HG02884 (cell line): ENCODE measurements around the gene ASXL2.
A peak's percentile ranks its signal among the peaks of the same experiment; 100 is the strongest.
"Not testable (repeated sequence)": the region's sequence is repeated elsewhere in the genome, so short reads cannot be mapped to it uniquely, and the experiment has no call there.

Source experiments
- ATAC-seq: cut with Tn5 transposase; IDR thresholded peaks from one replicate; pipeline ENCODE4 v1.9.1; 2021; ENCODE audit warnings: mild to moderate bottlenecking, moderate library complexity; ENCODE audit not compliant: unreplicated experiment

Gene ASXL2

DNA sequence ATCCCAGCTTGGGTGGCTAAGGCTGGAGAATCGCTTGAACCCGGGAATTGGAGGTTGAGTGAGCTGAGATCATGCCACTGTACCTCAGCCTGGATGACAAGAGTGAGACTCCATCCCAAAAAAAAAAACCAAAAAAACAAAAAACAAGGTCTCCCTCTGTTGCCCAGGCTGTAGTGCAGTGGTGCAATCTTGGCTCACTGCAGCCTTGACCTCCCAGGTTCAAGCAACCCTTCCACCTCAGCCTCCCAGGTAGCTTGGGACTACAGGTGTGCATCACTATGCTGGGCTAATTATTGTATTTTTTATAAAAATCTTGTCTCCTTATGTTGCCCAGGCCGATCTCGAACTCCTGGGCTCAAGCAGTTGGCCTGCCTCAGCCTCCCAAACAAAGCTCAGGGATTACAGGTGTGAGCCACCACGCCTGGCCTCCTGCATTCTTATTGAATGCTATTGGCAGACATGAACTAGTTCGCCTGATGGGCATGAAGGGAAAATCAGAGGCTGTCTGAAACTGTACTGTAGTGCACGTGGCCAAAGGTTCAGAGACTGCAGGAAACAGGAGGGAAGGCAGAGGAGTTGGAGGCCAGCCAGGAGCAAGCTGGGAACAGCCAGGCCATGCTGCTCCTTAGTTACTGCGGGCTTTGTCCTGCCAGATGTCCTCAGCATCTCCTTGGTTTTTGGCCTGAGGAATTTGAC lies 16.0 kb upstream of the ASXL2 start:
- ATAC-seq, result no peak

DNA sequence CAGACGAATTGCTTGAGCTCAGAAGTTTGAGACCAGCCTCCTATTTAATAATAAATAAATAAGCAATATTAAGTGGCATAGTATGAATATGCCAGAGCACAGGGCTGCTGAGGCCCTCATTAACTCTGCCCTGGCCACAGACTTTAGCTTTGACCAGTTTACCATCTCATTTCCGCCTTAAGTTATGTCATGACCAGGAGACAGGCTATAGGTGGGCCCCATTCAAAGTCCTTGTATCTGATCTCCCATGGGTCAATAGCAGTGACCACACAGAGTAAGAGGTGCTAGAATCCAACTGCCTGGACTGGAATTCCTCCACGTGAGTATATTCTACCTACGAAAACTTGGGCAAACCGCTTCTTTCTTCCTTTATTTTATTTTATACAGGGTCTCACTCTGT lies 13.4 kb upstream of the ASXL2 start:
- ATAC-seq, result no peak

GRCh38 chr2:25887624-25888242 lies 9.4 kb upstream of the ASXL2 start:
- ATAC-seq, result no peak

GRCh38 chr2:25885933-25886332 lies 7.6 kb upstream of the ASXL2 start:
- no peak for ATAC-seq

- no peak for ATAC-seq
These were observed 3.5 kb upstream of the ASXL2 start for GRCh38 chr2:25881764-25882163.

GRCh38 chr2:25879133-25879730 lies 945 bp upstream of the ASXL2 start:
- no peak for ATAC-seq

- ATAC-seq, result peak; percentile 47
These were observed 591 bp downstream of the ASXL2 start for GRCh38 chr2:25877431-25878360.

- no peak for ATAC-seq
These were observed 6.2 kb downstream of the ASXL2 start for GRCh38 chr2:25872134-25872533.

GRCh38 chr2:25867396-25868003 lies 10.8 kb downstream of the ASXL2 start:
- ATAC-seq, result no peak

- no peak for ATAC-seq
These were observed 21.9 kb downstream of the ASXL2 start for GRCh38 chr2:25856377-25856776.

GRCh38 chr2:25855065-25855464 lies 23.2 kb downstream of the ASXL2 start:
- ATAC-seq, result no peak

DNA sequence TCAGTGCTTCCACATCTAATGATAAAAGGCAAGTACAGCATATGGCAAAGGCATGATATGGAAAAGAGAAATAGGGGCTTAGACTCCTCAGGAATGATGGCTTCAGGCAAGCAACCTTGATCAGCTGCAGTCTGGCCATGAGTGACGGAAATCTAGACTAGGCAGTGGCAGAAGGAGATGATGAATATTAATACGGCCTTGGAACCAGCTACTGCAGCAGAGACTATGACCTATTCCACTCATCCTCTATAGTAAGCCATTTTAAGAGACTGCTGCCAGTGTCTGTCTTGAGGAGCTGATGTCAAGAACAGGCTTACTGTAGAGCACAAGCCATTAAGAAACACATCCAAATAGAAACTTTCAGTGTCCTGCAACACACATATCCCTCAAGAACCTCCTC lies 23.7 kb downstream of the ASXL2 start:
- no peak for ATAC-seq

DNA sequence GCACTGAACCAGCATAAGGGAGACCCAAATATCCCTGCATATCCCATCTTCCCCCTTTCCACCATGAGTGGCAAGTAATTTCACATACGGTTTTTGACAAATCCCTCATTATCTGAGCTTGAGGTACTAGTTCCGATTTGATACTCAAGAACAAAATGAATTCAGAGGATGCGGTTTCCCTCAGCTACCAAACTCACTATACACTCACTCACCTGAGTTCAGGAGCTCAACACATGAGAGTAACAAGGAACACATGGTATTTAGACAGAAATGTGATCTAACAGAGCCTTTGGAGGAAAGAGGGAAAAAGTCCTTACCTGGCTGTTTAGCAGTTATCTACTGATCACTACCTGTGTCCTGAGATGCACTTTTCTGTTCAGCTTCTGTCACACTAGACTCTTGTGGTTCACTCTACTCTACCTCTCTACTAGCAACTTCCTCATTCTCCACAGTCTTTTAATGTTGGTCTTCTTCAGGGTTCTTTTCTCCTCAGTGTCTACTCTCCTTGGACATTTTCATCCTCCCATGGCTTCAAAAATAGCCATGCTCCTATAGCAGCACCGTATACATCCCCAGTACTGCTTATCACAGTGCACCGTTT lies 25.1 kb downstream of the ASXL2 start:
- ATAC-seq, result no peak

DNA sequence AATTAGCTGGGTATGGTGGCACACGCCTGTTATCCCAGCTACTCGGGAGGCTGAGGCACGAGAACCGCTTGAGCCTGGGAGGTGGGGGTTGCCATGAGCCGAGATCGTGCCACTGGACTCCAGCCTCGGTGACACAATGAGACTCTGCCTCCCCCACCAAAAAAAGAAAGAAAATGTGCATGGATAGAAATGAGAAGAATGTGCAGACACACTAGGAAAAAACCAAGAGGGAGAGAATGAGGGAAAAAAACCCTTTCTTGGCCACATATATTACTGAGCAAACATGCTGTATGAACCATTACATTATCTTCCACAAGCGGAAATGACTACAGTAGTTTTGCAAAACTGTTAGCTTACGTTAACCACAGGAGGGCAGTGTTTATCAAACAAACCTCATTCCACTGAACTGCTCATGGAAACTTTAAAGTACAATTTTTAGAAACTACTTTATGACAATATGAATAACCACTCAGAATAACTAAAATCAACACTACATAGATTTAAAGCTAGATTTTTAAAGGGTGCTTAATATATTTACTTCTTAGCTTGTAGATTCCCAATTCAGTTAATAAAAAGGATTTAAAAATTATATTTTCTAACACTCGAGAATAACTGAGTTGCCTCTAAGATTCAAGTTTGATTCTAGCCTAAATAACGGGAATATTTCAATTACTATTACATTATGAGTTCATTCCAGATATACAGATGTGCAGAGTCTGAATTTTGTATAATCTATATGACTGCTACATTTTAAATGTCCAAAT lies 26.4 kb downstream of the ASXL2 start:
- ATAC-seq, result no peak

DNA sequence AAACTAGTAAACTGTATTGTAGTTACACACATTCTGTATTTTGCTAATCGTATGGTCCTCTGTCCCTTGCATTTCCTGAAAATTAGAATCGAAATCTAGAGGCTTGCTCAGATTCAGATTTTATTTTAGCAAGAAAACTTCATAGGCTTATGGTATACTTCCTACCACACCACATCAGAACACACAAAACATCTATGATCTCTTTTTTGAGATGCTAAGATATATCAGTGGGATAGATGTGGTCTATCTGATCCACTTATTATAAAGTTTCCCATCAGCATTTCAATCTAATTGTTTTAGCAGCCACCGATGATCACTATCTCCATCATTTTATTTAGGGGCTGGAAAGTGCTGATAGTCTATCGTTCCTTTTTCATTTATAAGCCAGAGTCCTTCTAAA lies 27.9 kb downstream of the ASXL2 start:
- ATAC-seq, result not testable (repeated sequence)

- ATAC-seq, result not testable (repeated sequence)
These were observed 28.9 kb downstream of the ASXL2 start for GRCh38 chr2:25849350-25849749.

- no peak for ATAC-seq
These were observed 32.3 kb downstream of the ASXL2 start for GRCh38 chr2:25845843-25846505.

DNA sequence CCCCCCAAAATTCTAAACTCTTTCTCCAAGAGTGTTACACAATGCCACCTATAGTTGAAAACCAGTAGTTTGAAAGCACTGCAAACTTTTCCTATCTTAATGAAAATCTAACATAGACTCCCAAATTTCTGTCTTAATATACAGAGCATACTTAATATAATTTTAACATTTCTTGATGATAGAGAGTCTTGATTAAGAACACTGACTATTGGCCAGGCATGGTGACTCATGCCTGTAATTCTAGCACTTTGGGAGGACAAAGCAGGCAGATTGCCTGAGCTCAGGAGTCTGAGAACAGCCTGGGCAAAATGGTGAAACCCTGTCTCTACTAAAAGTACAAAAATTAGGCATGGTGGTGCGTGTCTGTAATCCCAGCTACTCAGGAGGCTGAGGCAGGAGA lies 34.2 kb downstream of the ASXL2 start:
- no peak for ATAC-seq

DNA sequence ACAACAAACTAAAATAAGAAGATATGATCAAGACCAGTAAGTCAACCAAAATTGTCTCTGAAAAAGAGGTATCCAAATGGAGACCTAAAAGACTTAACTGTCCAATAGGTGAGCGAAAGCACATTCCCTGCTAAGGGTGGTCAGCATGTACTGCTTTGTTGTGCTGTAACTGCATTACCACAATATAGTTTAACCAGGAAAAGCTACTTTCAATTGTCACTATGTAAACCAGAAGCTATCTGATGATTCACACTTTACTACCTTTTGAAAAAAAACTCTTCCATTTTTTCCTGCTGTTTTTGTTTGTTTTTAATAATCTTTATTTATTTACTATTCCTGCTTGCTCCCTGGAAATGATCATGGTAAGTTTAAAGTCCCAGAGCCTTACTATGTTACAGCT lies 36.1 kb downstream of the ASXL2 start:
- ATAC-seq, result no peak
